Endothelial cell of umbilical vein (primary cell): ENCODE data around the gene SUMF1.

Source experiments
- TF ChIP-seq, protein P1 (sequence below): IDR thresholded peaks from 2 replicates; pipeline ENCODE4 v1.6.1; 2011; ENCODE audit not compliant: insufficient read depth, insufficient read length
- TF ChIP-seq, protein P2 (sequence below), 2 donors: IDR thresholded peaks; 1 replicate in 1 of 2; 2 replicates in 1 of 2; pipeline ENCODE4 v1.5.1; 2011; ENCODE audit warnings: low read length in 2 of 2, mild to moderate bottlenecking in 2 of 2, moderate library complexity in 2 of 2, control low read depth in 1 of 2, inconsistent platforms in 1 of 2, low read depth in 1 of 2; ENCODE audit not compliant: insufficient read depth in 1 of 2; ENCODE audit errors: extremely low read depth in 1 of 2

DNA sequence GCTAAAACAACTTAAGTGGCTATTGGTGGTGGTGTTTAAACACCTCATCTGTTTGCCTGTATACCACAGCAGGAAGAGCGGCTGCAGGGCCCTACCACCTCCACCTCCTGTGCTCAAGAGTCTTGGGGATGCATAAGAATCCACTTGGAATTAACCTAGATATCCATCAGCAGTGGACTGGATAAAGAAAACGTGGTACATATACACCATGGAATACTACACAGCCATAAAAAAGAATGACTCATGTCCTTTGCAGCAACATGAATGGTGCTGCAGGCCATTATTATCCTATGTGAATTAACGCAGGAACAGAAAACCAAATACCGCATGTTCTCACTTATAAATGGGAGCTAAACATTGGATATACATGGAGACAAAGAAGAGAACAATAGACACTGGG lies 87.1 kb downstream of the SUMF1 start:
- TF ChIP-seq, protein P1, sequence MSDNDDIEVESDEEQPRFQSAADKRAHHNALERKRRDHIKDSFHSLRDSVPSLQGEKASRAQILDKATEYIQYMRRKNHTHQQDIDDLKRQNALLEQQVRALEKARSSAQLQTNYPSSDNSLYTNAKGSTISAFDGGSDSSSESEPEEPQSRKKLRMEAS = no peak
- TF ChIP-seq, protein P2, sequence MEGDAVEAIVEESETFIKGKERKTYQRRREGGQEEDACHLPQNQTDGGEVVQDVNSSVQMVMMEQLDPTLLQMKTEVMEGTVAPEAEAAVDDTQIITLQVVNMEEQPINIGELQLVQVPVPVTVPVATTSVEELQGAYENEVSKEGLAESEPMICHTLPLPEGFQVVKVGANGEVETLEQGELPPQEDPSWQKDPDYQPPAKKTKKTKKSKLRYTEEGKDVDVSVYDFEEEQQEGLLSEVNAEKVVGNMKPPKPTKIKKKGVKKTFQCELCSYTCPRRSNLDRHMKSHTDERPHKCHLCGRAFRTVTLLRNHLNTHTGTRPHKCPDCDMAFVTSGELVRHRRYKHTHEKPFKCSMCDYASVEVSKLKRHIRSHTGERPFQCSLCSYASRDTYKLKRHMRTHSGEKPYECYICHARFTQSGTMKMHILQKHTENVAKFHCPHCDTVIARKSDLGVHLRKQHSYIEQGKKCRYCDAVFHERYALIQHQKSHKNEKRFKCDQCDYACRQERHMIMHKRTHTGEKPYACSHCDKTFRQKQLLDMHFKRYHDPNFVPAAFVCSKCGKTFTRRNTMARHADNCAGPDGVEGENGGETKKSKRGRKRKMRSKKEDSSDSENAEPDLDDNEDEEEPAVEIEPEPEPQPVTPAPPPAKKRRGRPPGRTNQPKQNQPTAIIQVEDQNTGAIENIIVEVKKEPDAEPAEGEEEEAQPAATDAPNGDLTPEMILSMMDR (IDR thresholded peaks at IDR 0.05; ENCODE audit: extremely low read depth in 1 of 2, insufficient read depth in 1 of 2, low read depth in 1 of 2, low read length in 2 of 2) = no peak
